Measurements from ENCODE around the gene PRPF6. TPM values are rescaled to one million over a fixed set of nuclear protein-coding genes. Genes with fewer than 3 reads are reported as not detected.
A peak's percentile ranks its signal among the peaks of the same experiment; 100 is the strongest.

PRPF6 gene
- total and polyA plus RNA-seq, 2 of the 13 experiments (the other 11 are each of a cell fraction or from before 2014, with no cell fraction given) = 63.7 to 101 TPM

DNA sequence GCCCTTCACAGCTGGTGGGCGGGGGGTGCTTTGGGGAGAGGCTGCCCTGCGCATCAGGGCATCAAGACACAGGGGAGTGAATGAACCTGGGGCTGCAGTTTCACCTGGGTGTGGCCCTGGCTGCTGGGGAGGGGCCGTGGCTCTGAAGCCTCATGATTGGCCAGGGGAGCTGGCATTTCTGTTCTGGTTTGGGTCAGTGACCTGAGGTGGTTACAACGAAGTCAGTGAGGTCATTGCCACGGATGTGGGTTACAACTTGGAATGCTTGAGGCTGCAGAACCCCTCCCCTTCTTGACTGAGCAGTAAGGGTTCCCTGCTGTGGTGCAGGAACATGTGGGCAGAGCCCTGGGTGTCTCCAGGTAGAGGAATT is 85.0 kb downstream of the PRPF6 start (continued):
- TF ChIP-seq ZNF746 (CRISPR knock-in tag; IDR thresholded peaks at IDR 0.05) = no peak
- TF ChIP-seq ZSCAN25 (CRISPR knock-in tag; IDR thresholded peaks at IDR 0.05) = 0 out of 2 replicates have a peak, but pooled peaks have one; percentile 4
- no peak for TF ChIP-seq ZNF282 (IDR thresholded peaks at IDR 0.05; ENCODE audit: partially characterized antibody)
- TF ChIP-seq CEBPG (CRISPR knock-in tag; IDR thresholded peaks at IDR 0.05) = no peak
- no peak for TF ChIP-seq NFE2 (CRISPR knock-in tag; IDR thresholded peaks at IDR 0.05)
- no peak for TF ChIP-seq ZNF652 (CRISPR knock-in tag; IDR thresholded peaks at IDR 0.05; ENCODE audit: borderline replicate concordance, low read depth)
- no peak for TF ChIP-seq CCAR2 (optimal IDR thresholded peaks at IDR 0.05; ENCODE audit: low read depth, low read length)
- no peak for TF ChIP-seq ZNF883 (CRISPR knock-in tag; IDR thresholded peaks at IDR 0.05; ENCODE audit: not compliant biosample characterization)
- TF ChIP-seq, protein P1, sequence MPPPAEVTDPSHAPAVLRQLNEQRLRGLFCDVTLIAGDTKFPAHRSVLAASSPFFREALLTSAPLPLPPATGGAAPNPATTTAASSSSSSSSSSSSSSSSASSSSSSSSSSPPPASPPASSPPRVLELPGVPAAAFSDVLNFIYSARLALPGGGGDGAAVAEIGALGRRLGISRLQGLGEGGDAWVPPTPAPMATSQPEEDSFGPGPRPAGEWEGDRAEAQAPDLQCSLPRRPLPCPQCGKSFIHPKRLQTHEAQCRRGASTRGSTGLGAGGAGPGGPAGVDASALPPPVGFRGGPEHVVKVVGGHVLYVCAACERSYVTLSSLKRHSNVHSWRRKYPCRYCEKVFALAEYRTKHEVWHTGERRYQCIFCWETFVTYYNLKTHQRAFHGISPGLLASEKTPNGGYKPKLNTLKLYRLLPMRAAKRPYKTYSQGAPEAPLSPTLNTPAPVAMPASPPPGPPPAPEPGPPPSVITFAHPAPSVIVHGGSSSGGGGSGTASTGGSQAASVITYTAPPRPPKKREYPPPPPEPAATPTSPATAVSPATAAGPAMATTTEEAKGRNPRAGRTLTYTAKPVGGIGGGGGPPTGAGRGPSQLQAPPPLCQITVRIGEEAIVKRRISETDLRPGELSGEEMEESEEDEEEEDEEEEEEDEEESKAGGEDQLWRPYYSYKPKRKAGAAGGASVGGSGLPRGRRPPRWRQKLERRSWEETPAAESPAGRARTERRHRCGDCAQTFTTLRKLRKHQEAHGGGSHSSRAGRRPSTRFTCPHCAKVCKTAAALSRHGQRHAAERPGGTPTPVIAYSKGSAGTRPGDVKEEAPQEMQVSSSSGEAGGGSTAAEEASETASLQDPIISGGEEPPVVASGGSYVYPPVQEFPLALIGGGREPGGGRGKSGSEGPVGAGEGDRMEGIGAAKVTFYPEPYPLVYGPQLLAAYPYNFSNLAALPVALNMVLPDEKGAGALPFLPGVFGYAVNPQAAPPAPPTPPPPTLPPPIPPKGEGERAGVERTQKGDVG (CRISPR knock-in tag; IDR thresholded peaks at IDR 0.05; ENCODE audit: borderline replicate concordance) = no peak
- no peak for TF ChIP-seq AGO2 (optimal IDR thresholded peaks at IDR 0.05; ENCODE audit: low read depth, low read length)
- no peak for TF ChIP-seq ZZZ3 (CRISPR knock-in tag; IDR thresholded peaks at IDR 0.05; ENCODE audit: borderline replicate concordance)
- TF ChIP-seq ZNF235 (CRISPR knock-in tag; IDR thresholded peaks at IDR 0.05; ENCODE audit: borderline replicate concordance) = no peak
- no peak for TF ChIP-seq ZNF570 (CRISPR knock-in tag; IDR thresholded peaks at IDR 0.05; ENCODE audit: borderline replicate concordance)
- TF ChIP-seq, protein P2, sequence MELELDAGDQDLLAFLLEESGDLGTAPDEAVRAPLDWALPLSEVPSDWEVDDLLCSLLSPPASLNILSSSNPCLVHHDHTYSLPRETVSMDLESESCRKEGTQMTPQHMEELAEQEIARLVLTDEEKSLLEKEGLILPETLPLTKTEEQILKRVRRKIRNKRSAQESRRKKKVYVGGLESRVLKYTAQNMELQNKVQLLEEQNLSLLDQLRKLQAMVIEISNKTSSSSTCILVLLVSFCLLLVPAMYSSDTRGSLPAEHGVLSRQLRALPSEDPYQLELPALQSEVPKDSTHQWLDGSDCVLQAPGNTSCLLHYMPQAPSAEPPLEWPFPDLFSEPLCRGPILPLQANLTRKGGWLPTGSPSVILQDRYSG (CRISPR knock-in tag; IDR thresholded peaks at IDR 0.05) = no peak
- TF ChIP-seq PTBP1 (IDR thresholded peaks at IDR 0.05; ENCODE audit: low read depth, low read length, poor library complexity, severe bottlenecking) = no peak
- TF ChIP-seq CHCHD3 (CRISPR knock-in tag; IDR thresholded peaks at IDR 0.05) = no peak
- 0 out of 2 replicates have a peak, but pooled peaks have one; percentile 39 for TF ChIP-seq KLF12 (CRISPR knock-in tag; IDR thresholded peaks at IDR 0.05; ENCODE audit: borderline replicate concordance)
- no peak for TF ChIP-seq HMG20A (CRISPR knock-in tag; IDR thresholded peaks at IDR 0.05; ENCODE audit: borderline replicate concordance)
- TF ChIP-seq, protein P3, sequence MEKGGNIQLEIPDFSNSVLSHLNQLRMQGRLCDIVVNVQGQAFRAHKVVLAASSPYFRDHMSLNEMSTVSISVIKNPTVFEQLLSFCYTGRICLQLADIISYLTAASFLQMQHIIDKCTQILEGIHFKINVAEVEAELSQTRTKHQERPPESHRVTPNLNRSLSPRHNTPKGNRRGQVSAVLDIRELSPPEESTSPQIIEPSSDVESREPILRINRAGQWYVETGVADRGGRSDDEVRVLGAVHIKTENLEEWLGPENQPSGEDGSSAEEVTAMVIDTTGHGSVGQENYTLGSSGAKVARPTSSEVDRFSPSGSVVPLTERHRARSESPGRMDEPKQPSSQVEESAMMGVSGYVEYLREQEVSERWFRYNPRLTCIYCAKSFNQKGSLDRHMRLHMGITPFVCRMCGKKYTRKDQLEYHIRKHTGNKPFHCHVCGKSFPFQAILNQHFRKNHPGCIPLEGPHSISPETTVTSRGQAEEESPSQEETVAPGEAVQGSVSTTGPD (CRISPR knock-in tag; IDR thresholded peaks at IDR 0.05) = no peak
- TF ChIP-seq NFYB (CRISPR knock-in tag; IDR thresholded peaks at IDR 0.05) = peak; percentile 63
- no peak for TF ChIP-seq ZMYM4 (CRISPR knock-in tag; IDR thresholded peaks at IDR 0.05)
- no peak for TF ChIP-seq ZNF160 (CRISPR knock-in tag; IDR thresholded peaks at IDR 0.05)
- TF ChIP-seq, protein P4, sequence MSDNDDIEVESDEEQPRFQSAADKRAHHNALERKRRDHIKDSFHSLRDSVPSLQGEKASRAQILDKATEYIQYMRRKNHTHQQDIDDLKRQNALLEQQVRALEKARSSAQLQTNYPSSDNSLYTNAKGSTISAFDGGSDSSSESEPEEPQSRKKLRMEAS (IDR thresholded peaks at IDR 0.05) = no peak; the same call in 1 of the 2 replicates
- TF ChIP-seq, protein P5, sequence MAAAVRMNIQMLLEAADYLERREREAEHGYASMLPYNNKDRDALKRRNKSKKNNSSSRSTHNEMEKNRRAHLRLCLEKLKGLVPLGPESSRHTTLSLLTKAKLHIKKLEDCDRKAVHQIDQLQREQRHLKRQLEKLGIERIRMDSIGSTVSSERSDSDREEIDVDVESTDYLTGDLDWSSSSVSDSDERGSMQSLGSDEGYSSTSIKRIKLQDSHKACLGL (CRISPR knock-in tag; IDR thresholded peaks at IDR 0.05) = peak; percentile 15; the same call in 1 of the 2 replicates
- no peak for TF ChIP-seq STAG1 (CRISPR knock-in tag; IDR thresholded peaks at IDR 0.05)
- TF ChIP-seq TARDBP (CRISPR knock-in tag; IDR thresholded peaks at IDR 0.05) = no peak

Measured in HepG2 (cell line).